Stimulated activated CD8-positive, alpha-beta memory T cell treated with anti-CD3 and anti-CD28 coated beads, Interleukin-12 subunit alpha, Interleukin-12 subunit beta, amount 100 ng/mL, for 4 hours (primary cell): ENCODE data around the gene TMEM106C.

Experiments used
- DNase-seq: peaks from one replicate; pipeline ENCODE4 v3.0.0-alpha.2; 2020; ENCODE audit warnings: low read depth

Gene TMEM106C

GRCh38 chr12:48016373-48017020, 53.1 kb downstream of the TMEM106C start:
- no peak for DNase-seq

DNA sequence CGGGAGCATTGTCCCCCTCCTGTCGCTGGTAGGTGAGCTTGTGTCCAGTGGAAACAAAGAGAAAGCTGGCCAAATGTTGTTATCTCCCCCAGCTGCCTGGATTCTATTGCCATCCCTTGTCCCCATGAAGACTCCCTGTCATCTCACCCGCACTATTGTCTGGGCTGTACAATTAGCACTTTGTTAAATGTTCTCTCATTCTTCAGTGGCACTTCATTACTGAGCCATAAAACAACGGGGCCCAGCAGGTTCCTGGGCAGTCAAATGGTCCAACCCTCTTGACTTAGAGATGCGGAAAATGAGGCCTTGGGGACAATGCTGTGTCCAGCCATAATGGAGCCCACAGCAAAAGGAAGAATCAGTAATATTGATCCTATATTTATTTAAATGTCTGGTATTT, 54.1 kb downstream of the TMEM106C start:
- no peak for DNase-seq

- DNase-seq = no peak
These were observed 54.7 kb downstream of the TMEM106C start for GRCh38 chr12:48017921-48018617.
